B cell (primary cell): ENCODE results near the gene SPPL3.

ENCODE experiments used
- CTCF ChIP-seq: fragments of 200-600 bp; IDR thresholded peaks from one replicate; pipeline ENCODE4 v1.8.0; 2022; ENCODE audit warnings: antibody characterized with exemption, mild to moderate bottlenecking
- EZH2 ChIP-seq: IDR thresholded peaks from 2 replicates; pipeline ENCODE4 v1.6.1; 2012; ENCODE audit warnings: borderline replicate concordance, low read depth, mild to moderate bottlenecking, moderate library complexity, low read length; ENCODE audit not compliant: insufficient read depth, poor library complexity, severe bottlenecking

DNA sequence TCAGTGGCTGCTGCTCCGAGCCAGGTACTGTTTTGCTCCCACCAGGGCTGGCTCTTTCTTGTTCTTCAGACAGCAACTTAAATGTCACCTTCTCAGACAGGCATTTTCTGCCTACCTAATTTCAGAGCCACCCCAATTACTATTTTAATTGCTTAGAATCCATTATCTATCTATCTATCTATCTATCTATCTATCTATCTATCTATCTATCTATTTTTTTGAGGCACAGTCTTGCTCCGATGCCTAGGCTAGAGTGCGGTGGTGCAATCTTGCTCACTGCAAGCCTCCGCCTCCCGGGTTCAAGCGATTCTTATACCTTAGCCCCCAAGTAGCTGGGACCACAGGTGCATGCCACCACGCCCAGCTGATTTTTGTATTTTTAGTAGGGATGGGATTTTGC, 58.5 kb downstream of the SPPL3 start:
- TF ChIP-seq CTCF, result no peak
- TF ChIP-seq EZH2, result no peak
